ENCODE data around the gene ZMIZ2.

DNA sequence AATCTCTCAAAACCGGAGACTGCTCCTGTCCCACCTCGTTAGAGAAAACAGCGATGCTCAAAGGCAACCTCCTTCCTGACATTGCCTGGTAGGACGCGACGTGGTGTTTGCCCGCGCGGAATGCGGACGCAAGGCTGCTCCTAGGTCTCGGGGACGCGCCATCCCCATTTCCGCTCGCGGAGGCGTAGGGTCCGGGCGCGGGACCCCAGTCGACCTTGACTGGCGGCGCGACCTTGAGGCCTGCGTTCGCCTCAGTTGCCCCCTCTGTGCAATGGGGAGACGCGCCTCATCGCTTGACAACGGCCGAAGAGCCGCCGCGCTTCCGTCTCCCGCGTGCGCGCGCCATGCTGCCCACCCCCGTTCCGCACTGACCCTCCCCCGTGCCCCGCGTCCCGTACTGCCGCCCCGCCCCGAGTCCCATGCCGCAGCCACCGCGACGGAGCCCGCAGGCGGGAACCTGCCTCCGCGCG, 47.4 kb downstream of the ZMIZ2 start:
- TF ChIP-seq, protein P1, sequence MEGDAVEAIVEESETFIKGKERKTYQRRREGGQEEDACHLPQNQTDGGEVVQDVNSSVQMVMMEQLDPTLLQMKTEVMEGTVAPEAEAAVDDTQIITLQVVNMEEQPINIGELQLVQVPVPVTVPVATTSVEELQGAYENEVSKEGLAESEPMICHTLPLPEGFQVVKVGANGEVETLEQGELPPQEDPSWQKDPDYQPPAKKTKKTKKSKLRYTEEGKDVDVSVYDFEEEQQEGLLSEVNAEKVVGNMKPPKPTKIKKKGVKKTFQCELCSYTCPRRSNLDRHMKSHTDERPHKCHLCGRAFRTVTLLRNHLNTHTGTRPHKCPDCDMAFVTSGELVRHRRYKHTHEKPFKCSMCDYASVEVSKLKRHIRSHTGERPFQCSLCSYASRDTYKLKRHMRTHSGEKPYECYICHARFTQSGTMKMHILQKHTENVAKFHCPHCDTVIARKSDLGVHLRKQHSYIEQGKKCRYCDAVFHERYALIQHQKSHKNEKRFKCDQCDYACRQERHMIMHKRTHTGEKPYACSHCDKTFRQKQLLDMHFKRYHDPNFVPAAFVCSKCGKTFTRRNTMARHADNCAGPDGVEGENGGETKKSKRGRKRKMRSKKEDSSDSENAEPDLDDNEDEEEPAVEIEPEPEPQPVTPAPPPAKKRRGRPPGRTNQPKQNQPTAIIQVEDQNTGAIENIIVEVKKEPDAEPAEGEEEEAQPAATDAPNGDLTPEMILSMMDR (conservative IDR thresholded peaks at IDR 0.05 in 1 of 2, IDR thresholded peaks at IDR 0.05 in 1 of 2; ENCODE audit: extremely low read depth in 1 of 2, insufficient read depth in 1 of 2, low read depth in 1 of 2, low read length in 2 of 2) = no peak
- TF ChIP-seq EZH2 (IDR thresholded peaks at IDR 0.05; ENCODE audit: borderline replicate concordance, low read length) = no peak
